ENCODE results near the gene CMIP.

CMIP gene

DNA sequence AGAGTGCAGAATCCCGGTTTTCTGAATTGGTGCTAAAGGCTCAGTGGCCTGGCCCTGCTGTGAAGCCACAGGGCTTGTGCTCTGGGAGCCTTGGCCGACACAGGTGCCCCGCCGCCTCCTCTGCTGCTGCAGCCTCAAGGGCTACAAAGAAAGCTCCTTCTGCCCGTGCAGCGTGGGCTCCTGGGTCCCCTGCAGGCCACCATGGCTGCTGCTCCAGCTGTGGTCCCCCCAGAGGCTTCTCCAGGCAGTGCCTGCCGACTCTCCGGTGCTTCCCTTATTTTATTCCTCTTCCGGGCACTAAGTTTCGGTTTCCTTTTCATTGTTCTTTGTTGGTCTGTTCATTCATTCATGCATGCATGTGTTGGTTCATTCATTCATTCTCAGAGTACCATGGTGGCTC lies 53.1 kb downstream of the CMIP start:
- DNase-seq: no peak

GRCh38 chr16:81498351-81498750 lies 53.7 kb downstream of the CMIP start:
- no peak for DNase-seq

DNA sequence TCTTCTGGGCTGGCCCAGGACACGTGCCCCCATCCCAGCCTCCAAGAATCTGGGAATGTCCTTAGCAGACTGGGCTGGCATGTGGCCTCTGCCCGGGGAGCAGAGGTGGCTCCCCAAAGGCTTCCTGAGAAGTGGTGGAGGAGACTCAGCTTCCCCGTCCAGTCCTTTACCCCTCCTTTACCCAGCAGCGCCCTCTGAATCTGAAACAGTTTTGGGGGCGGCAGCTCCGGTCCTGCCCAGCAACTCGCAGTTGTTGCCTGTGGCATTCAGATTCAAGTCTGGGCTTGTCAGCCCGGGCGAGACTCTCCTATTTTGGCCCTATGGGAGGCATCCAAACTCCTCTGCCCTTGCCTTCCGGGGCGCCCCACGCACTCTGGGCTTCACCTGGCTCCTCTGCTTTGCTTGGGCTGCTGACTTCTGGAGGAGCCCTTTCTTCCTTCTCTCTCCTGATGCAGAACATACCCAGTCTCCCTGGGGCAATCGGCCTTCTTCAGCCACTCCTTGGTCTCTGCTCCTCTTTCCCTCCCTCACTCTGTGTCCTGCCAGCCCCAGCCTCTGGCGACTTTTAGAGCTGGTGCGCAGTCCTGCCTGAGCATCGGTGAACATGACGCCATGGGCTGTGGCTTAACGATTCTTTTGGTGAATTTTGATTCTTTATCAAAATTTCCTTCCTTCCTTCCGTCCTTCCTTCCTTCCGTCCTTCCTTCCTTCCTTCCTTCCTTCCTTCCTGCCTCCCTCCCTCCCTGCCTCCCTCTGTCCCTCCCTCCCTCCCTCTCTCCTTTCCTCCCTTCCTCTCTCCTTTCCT lies 55.2 kb downstream of the CMIP start:
- DNase-seq: no peak

GRCh38 chr16:81500833-81501521 lies 56.4 kb downstream of the CMIP start:
- DNase-seq: no peak

GRCh38 chr16:81502396-81503070 lies 57.9 kb downstream of the CMIP start:
- DNase-seq: no peak

DNA sequence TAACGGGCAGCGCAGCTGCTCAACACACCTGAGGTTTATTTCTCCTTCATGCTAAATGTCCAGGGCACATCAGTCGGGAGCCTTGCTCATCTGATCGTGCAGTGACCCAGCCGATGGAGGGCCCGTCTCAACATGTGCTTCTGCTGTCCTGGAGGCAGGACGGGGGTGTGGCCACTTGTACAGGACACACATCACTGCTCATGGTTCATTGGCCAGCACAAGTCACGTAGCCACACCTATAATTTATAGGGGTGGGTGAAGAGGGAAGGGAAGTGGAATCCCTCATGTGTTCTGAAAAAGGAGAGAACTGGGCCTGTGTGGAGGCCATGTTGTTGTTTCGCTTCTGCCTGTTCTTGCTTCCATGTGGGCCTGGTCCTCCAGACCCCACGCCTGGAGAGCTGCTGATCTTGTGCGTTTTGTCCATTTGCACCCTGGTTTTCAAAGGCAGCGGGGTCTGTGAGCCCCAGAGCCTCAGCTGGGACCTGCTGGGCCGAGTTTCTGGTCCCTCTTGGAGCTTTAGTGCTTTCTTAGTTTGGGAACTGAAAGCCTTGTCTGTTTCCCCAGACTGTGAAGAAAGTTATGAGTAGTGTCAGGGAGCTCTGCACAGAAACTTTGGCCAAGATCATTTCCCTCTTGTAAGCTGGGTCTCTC lies 60.5 kb downstream of the CMIP start:
- no peak for DNase-seq

DNA sequence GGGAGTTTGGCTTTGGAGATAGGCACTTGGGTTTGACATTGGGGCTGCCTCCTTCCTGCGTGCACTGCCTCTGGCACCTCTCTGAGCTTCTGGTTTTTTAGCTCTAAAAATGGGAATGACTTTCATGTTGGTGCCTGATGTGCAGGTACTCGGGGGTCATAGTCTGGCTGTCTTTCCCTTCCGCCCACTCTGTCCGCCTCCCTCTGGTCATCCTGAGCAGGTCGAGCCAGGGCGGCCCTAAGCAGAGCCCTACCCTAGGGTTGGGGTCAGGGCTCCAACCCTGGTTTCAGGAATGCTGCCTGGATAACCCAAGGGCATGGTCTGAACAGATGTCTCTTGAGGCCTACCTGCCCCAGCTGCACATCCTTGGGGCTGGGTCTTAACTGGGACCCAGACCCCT lies 64.8 kb downstream of the CMIP start:
- no peak for DNase-seq

- no peak for DNase-seq
These were observed 65.4 kb downstream of the CMIP start for GRCh38 chr16:81510016-81510415.

DNA sequence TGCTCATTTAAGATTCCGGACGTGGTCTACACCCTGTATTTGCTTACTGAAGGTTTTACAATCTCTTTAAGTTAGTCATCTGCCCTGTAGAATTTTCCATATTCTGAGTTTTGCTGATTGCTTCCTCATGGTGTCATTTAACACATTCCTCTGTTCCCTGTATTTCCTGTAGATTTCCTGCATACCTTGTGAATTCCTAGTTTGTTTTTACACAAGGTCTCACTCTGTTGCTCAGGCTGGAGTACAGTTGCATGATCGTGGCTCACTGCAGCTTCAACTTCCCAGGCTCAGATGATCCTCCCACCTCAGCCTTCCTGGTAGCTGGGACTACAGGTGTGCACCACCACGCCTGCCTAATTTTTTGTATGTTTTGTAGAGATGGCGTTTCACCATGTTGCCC lies 66.8 kb downstream of the CMIP start:
- peak; percentile 57 to 86 for DNase-seq

DNA sequence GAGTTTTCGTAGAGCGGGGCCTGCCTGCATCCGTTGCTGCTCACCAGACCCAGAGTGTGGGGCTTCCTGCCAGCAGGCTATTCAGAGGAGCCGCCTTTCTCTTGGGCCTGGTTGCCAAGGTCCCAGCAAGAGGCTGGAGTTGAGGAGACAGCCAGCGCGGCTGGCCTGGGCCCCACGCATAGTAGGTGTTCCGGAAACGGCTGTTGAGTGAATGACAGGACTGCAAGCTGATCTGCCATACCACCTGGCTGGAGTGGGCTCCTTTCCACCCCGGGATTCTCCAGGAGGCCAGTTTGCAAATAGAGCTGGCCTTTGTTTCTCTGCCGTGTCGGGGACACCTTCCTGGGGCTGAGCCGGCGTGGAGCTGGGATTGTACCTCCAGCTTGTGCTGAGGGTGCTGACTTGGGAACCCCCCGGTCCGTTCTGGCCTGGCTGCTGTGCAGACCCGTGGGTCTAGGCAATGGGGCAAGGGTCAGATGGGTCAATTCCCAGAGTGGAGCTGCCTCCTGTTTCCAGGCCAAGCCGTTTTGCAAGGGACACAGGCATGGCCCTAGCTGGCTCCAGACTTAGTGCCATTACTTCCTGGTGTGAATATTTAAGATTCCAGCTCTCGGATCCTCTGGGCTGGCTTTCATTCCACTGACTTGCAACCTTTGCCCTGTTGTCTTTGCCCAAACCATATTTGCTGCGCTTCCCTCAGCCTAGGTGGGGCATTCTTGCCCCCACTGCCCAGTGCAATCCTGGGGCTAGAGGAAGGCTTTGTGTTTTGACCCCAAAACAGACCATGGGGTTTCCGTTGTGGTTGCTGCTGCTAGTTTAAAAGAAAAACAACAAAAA lies 68.8 kb downstream of the CMIP start:
- no peak for DNase-seq

DNA sequence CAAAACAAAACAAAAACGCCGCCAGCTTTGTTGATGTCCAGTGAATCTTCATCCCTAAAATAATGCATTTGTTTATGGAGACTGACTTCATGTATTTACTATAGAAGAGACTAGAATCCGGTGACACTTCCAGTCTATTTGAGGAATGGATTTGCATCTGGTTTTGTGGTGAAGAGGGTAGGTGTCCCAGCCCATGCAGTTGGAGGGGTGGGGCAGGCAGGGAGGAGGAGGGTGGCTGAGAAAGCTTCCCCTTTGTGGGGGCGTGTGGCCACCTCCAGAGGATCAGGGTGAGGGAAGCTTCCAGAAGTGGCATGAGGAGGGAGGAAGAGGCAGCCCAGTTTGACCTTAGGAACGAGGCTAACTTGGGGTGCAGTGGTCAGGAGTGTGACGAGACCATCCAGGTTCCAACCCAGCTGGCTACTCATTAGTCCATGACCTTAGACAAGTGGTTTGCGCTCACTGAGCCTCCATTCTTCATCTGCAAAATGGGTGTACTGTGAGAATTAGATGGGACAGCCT lies 69.5 kb downstream of the CMIP start:
- no peak for DNase-seq

GRCh38 chr16:81514568-81515258 lies 70.1 kb downstream of the CMIP start:
- no peak for DNase-seq

DNA sequence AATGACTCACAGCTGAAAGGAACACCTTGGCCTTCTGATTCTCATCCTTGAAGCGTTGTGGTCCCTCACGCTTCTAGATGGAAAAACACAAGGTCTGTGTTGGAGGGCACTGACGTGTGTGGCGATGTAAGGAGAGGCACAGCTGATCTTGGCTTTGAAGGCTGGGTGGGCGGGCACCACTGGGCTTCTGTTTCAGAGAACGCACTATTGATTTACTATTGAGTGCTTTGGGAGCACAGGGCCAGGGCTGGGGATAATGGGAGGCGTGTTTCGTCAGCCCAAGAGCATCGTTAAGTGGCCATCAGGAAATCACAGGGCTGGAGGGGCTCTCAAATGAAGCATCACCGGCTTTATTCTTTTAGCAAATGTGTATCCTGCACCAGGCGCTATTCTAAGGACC lies 70.7 kb downstream of the CMIP start:
- DNase-seq: no peak

DNA sequence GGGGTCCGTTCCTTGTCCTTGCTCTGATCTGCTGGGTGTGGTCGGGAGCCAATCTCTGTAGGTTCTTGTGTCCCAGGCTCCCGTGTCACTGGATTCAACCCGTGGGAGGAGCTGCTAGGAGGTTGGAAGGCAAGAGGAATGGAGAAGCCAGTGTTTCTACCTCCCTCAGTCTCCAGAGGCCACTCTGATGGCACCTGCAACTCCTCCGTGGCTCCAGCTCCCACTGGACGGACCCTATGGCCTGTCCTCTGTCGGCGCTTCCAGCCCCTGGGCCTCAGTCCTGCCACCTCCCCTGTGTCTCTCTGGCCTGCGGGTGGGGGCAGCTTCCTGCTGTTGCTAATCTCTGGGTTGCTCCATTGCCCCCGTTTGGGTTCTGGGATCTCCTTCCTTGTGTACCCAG lies 71.1 kb downstream of the CMIP start:
- DNase-seq: no peak

DNA sequence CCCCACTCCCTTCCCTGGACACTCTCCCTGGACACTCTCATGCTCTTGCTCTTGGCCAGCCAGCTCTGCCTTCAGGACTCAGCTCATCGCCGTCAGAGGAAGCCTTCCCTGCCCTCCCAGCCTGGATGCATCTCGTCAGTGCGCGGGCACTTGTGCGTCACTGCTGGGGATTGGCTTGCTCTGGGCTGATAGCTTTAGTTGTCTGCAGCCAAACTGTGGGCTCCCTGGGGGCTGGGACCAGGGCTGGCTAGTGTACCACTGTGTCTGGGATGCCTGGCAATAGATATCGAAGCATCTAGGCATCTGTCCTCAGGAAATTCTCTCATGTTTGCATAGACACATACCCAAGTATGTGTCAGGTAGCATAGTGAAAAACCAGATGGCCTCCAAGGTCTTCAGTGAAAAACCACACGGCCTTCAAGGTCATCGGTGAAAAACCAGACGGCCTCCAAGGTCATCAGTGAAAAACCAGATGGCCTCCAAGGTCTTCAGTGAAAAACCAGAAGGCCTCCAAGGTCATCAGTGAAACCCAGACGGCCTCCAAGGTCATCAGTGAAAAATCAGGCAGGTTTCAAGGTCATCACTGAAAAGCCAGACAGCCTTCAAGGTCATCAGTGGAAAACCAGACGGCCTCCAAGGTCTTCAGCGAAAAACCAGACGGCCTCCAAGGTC lies 72.0 kb downstream of the CMIP start:
- no peak for DNase-seq

DNA sequence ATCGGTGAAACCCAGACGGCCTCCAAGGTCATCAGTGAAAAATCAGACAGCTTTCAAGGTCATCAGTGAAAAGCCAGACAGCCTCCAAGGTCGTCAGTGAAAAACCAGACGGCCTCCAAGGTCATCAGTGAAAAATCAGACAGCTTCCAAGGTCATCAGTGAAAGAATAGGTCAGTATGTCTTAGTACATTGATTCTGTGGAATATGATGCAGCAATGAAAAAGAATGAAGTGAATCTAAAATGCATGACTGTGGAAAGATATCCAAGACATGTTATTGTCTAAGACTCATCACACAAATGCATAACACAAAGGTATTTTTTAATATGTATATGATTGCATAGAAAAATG lies 72.5 kb downstream of the CMIP start:
- DNase-seq: no peak

GRCh38 chr16:81517629-81518438 lies 73.2 kb downstream of the CMIP start:
- no peak for DNase-seq

DNA sequence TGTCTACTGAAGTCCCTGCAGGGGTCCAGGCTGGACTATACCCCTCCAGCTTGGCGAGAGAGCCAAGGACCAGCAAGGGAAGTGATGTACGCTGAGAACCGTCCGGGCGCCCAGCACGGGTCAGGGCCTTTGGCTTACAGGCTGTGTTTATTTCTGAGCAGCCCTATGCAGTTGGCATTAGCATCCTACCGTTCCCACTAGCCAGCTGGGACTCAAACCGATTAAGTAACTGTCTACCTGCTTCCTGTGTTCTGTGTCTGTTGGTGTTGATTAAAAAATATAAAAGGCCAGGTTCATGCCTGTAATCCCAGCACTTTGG lies 73.8 kb downstream of the CMIP start:
- DNase-seq: no peak

DNA sequence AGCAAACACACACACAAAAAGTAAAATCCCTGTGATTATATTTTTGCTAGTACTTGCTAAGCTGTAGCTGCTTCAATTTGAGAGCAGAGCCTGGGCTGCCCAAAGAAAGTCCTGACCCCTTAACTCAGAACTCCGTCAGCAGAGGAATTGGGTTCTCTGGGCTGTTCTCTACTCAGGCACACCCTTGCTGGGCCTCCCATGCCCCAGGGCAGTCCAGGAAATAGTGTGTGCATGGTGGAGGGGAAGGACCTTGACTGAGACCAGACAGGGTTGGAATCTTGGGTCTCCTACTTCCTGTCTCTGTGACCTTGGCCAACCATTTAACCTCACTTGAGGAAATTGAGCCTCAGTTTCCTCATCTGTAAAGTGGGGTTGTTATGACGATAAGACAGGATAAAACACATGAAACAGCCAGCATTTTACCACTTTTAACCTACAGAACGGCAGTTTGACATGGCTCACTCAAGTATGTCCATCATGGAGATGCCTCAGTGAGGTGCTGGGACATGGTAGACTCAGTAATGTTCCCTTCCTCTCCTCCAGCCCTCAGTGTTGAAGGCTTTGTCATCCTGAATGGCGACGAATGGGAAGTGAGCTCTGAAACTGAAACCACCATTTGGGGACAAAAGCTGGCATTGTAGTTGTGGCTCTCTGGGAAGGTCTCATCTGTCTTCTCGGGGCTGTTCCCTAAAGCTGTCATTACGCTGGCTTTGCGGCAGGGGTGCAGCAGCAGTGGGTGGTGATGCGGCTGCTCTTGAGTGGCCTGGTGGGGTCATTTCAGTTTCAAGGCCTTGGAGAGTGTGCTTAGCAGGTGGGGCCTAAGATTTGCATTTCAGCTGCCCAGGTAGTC lies 74.9 kb downstream of the CMIP start:
- no peak for DNase-seq

DNA sequence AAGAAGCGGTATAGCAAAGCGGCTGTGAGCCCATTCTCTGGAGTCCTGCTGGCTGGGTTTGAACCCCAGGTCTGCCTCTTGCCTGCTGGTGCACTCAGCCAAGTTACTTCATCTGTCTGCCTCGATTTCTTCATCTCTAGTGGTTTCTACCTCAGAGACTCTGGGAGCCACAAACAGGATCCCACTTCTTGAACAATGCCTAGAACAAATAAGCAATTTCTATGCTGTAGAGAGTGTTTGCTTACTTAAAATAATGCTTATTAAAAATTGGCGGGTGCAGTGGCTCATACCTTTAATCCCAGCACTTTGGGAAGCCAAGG lies 75.5 kb downstream of the CMIP start:
- DNase-seq: no peak

All from SW 1271 (cell line).